ENCODE data around the gene DDX54. TPM values are rescaled to one million over a fixed set of nuclear protein-coding genes. Genes with fewer than 3 reads are reported as not detected.

DDX54 gene
- total RNA-seq, 3 donors from 2014 or later = 46.4 to 60.6 (median 53.2) TPM

GRCh38 chr12:113155646-113156045 is 29.6 kb downstream of the DDX54 start:
- ATAC-seq (no peak), DNase-seq (no peak)
- Histone ChIP-seq H3K9me3 (no peaks in the 10 kb centered on the region), H3K36me3 (ENCODE audit: low read depth) (no peaks in the 10 kb centered on the region), H3K4me1 (ENCODE audit: low read depth) (peaks cover 24% of the 10 kb centered on the region), H3K4me3 (no peak overlapping the region)
- intact Hi-C loops (cut with DNase I, micrococcal nuclease) = loop anchor here in 1 of 2 donors (10.0 kb wide), 1 partner anchor 101 kb away; the partner anchor contains the start of gene DTX1
- TF ChIP-seq, protein P1, sequence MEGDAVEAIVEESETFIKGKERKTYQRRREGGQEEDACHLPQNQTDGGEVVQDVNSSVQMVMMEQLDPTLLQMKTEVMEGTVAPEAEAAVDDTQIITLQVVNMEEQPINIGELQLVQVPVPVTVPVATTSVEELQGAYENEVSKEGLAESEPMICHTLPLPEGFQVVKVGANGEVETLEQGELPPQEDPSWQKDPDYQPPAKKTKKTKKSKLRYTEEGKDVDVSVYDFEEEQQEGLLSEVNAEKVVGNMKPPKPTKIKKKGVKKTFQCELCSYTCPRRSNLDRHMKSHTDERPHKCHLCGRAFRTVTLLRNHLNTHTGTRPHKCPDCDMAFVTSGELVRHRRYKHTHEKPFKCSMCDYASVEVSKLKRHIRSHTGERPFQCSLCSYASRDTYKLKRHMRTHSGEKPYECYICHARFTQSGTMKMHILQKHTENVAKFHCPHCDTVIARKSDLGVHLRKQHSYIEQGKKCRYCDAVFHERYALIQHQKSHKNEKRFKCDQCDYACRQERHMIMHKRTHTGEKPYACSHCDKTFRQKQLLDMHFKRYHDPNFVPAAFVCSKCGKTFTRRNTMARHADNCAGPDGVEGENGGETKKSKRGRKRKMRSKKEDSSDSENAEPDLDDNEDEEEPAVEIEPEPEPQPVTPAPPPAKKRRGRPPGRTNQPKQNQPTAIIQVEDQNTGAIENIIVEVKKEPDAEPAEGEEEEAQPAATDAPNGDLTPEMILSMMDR (IDR thresholded peaks at IDR 0.05) = no peak

GRCh38 chr12:113155060-113155459 is 30.2 kb downstream of the DDX54 start:
- no peak for DNase-seq
- no peak for ATAC-seq
- peaks cover 24% of the 10 kb centered on the region for H3K4me1 ChIP-seq (ENCODE audit: low read depth)
- H3K4me3 ChIP-seq = no peak overlapping the region
- no peaks in the 10 kb centered on the region for H3K36me3 ChIP-seq (ENCODE audit: low read depth)
- TF ChIP-seq, protein P1 (IDR thresholded peaks at IDR 0.05) = no peak
- intact Hi-C loops (cut with DNase I, micrococcal nuclease) = loop anchor here in 1 of 2 donors (10.0 kb wide), 1 partner anchor 100 kb away; the partner anchor contains the start of gene DTX1
- no peaks in the 10 kb centered on the region for H3K9me3 ChIP-seq

GRCh38 chr12:113154351-113154973 is 30.8 kb downstream of the DDX54 start:
- intact Hi-C loops (cut with DNase I, micrococcal nuclease) = loop anchor here (5.0 to 10.0 kb wide), 2 partner anchors 100 to 107 kb away; partner anchors contain the start of gene DTX1 (in 1 of the 2)
- ATAC-seq (peak; percentile 19), DNase-seq (peak in 1 of 3 donors; percentile 49)
- H3K4me3 ChIP-seq = no peak overlapping the region
- H3K36me3 ChIP-seq (ENCODE audit: low read depth) = no peaks in the 10 kb centered on the region
- H3K4me1 ChIP-seq (ENCODE audit: low read depth) = peaks cover 24% of the 10 kb centered on the region
- TF ChIP-seq, protein P1 (IDR thresholded peaks at IDR 0.05) = no peak
- H3K9me3 ChIP-seq = no peaks in the 10 kb centered on the region

DNA sequence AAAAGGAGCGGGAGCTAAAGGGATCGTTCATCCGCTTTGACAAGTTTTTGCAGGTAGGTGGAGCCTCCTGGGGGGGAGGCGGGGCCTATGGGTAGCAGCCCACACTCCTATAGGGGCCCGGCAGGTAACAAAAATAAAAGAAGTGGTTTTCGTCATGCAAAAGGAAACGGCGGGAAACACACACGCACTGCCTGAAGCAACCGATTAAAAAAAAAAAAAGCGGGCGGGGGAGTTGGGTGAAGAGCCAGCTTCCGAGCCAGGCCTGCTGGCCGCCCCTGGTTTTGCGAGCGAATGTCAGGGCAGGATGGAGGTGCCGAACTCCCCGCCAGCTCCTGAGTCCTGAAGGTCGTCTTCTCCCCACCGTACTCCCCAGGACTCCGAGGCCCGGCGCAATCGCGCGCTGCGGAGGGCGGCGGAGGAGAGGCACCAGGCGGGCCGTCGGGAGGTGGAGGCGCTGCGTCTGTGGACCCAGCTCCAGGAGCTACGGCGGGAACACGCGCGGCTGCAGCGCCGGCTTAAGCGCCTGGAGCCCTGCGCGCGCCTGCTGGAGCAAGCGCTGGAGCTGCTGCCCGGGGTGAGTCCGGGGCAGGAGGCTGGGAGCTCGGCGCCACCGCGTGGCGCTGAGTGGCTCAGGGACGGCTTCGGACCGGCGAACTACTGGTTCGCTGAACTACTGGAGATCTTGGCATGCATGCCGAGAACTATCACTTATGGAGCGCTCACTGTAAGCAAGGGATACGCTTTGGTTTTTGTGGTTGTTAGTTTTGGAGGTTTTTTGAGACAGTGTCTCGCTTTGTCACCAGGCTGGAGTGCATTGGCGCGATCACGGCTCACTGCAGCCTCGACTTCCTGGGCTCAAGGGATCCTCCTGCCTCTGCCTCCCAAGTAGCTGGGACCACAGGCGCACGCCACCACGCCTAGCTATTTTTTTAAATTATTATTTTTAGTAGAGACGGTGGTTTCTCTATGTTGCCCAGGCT is 32.2 kb downstream of the DDX54 start:
- peaks cover 24% of the 10 kb centered on the region for H3K4me1 ChIP-seq (ENCODE audit: low read depth)
- no peaks in the 10 kb centered on the region for H3K36me3 ChIP-seq (ENCODE audit: low read depth)
- ATAC-seq (peak; percentile 89), DNase-seq (peak; percentile 76 to 86 (median 80))
- intact Hi-C loops (cut with DNase I, micrococcal nuclease) = loop anchor here (5.0 to 10.0 kb wide), 2 partner anchors 98 to 106 kb away; partner anchors contain the start of gene DTX1 (in 1 of the 2)
- H3K4me3 ChIP-seq = no peak overlapping the region
- no peaks in the 10 kb centered on the region for H3K9me3 ChIP-seq
- TF ChIP-seq, protein P1 (IDR thresholded peaks at IDR 0.05) = peak; percentile 50

DNA sequence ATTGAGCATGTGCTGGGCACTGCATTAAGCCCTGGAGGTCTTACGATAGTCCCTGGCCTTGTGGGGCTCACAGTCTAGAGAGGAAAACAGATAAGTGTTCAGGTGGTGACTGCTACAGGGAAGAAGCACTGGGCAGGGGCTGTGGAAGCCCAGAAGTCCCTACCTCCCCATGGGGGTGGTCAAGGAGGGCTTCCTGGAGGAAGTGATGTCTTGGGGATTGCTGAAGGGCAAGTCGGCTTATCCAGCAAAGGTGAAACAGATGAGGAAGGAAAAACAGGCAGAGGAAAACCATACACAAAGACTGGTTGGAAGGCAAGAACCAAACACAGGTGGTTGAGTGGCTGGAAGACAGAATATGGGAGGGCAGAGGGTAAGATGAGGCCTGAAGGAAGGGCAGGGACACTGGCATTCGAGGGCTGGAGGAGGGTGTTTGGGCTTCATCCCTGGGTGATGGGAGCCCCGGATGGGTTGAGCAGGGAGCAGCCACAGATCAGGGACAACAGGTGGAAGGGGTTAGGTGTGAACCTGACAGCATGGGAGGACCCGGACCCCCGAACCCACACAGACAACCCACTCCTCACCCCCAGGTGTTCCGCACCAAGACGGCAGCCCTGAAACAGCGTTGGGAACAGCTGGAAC is 33.0 kb downstream of the DDX54 start:
- intact Hi-C loops (cut with DNase I, micrococcal nuclease) = loop anchor here (5.0 to 10.0 kb wide), 2 partner anchors 98 to 105 kb away; partner anchors contain the start of gene DTX1 (in 1 of the 2)
- no peak overlapping the region for H3K4me3 ChIP-seq
- no peak for ATAC-seq

More for the DNA sequence above, 33.0 kb downstream of the DDX54 start:
- H3K4me1 ChIP-seq (ENCODE audit: low read depth) = peaks cover 24% of the 10 kb centered on the region
- H3K9me3 ChIP-seq = peaks cover 4% of the 10 kb centered on the region
- DNase-seq = no peak
- no peaks in the 10 kb centered on the region for H3K36me3 ChIP-seq (ENCODE audit: low read depth)
- TF ChIP-seq, protein P1 (IDR thresholded peaks at IDR 0.05) = no peak
